Retina (tissue), 1 donor: Measurements from ENCODE around the gene KRT36.

Source experiments
- DNase-seq: peaks from one replicate; pipeline ENCODE4 v3.0.0-alpha.2; 2016

KRT36 gene

GRCh38 chr17:41521574-41522261 is 32.0 kb upstream of the KRT36 start:
- no peak for DNase-seq

- DNase-seq: peak; percentile 47
These were observed 31.3 kb upstream of the KRT36 start for GRCh38 chr17:41520821-41521521.

- no peak for DNase-seq
These were observed 30.0 kb upstream of the KRT36 start for GRCh38 chr17:41519501-41520224.

GRCh38 chr17:41518789-41519449 is 29.2 kb upstream of the KRT36 start, which contains the start of gene KRT15:
Gene KRT15 (minus strand): TSS chr17:41518890. CDS start chr17:41518827, 63 bp downstream.
- no peak for DNase-seq

- no peak for DNase-seq
These were observed 28.3 kb upstream of the KRT36 start for GRCh38 chr17:41518031-41518430.

- DNase-seq: no peak
These were observed 27.1 kb upstream of the KRT36 start for GRCh38 chr17:41516830-41517283.

GRCh38 chr17:41516147-41516829 is 26.6 kb upstream of the KRT36 start:
- no peak for DNase-seq

- DNase-seq: no peak
These were observed 23.4 kb upstream of the KRT36 start for GRCh38 chr17:41513168-41513547.

GRCh38 chr17:41512546-41513167 is 22.9 kb upstream of the KRT36 start:
- no peak for DNase-seq

GRCh38 chr17:41511716-41512115 is 22.0 kb upstream of the KRT36 start:
- DNase-seq: no peak

GRCh38 chr17:41511116-41511515 is 21.4 kb upstream of the KRT36 start:
- no peak for DNase-seq

- no peak for DNase-seq
These were observed 20.7 kb upstream of the KRT36 start for GRCh38 chr17:41510251-41511065.

- no peak for DNase-seq
These were observed 17.7 kb upstream of the KRT36 start for GRCh38 chr17:41507315-41507880.

- no peak for DNase-seq
These were observed 16.4 kb upstream of the KRT36 start for GRCh38 chr17:41505809-41506767.

- no peak for DNase-seq
These were observed 15.5 kb upstream of the KRT36 start, which contains the start of gene KRT13 for GRCh38 chr17:41505007-41505808. Gene KRT13 (minus strand): TSS chr17:41505612. CDS start chr17:41505550, 62 bp downstream.

GRCh38 chr17:41504246-41504977 is 14.7 kb upstream of the KRT36 start:
- no peak for DNase-seq

GRCh38 chr17:41503202-41503601 is 13.5 kb upstream of the KRT36 start:
- DNase-seq: no peak
